NCI-H510A treated with DMSO at 0.1 percent for 48 hours (cell line): ENCODE data around the gene CPLX4.

Source experiments
- DNase-seq: peaks from one replicate; lab custom pipeline; 2025; lab: John Stamatoyannopoulos, UW

The CPLX4 gene

GRCh38 chr18:59306640-59307039 is 11.8 kb downstream of the CPLX4 start:
- DNase-seq, result no peak

GRCh38 chr18:59305295-59305694 is 13.2 kb downstream of the CPLX4 start:
- DNase-seq, result no peak

GRCh38 chr18:59303656-59304195 is 14.7 kb downstream of the CPLX4 start:
- no peak for DNase-seq

GRCh38 chr18:59303006-59303405 is 15.4 kb downstream of the CPLX4 start:
- no peak for DNase-seq

- no peak for DNase-seq
Observed at GRCh38 chr18:59301929-59302328, 16.5 kb downstream of the CPLX4 start.

- DNase-seq, result no peak
Observed at GRCh38 chr18:59300676-59301285, 17.7 kb downstream of the CPLX4 start.

DNA sequence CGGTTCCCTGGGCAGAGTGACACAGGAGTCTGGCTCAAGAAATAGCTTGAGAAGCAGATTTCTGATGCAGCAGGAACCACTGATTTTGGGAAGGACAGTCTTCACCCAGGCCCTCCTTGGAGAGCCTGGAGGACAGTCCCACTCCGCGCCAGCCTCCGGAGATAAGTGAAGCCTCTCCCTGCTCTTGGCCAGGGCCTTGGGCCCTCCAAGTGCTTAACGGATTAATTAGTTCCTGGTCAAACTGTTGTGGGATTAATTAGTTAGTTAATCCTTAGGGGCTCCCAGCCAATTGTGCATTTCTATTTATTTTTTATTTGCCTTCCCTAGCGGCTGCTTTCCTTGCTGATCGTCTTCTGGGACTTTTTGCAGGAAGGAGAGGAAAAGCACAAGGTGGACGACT is 19.6 kb downstream of the CPLX4 start:
- no peak for DNase-seq

DNA sequence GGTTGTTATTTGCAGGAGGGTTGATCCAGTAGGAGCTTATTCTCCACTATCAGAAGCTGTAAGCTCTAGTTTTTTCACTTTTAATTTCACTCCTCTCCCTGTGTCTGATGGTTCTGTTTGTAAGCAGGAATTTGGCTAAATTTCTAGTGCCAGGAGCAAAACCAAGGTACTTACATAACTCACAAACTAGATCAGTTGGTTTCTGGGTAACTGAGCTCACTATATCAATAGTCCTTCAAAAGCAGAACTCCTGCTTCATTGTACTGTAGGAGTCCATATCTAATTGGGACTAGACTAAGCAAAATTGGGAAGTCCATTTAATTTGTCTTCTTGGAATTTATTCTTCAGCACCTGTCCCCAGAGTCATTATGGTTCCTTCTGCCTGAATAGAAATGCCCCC is 25.1 kb downstream of the CPLX4 start:
- no peak for DNase-seq

DNA sequence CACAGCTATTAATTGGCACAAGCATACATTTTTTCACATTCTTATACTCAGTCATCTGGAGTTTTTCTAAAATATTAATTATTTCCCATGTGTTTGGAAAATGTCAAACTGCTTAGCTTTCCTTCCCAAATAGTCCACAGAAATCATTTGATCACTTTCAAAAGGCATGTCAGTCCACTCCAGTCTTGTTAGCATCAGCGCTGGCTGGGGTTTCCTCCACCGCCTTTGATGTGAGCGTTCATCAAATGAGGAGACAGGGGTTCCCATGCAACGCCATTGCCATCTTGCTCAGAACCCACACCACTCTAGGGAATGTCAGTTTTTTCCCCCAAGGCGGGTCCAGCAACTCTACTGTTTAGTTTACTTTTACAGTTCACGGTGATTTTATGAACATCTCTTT is 32.1 kb downstream of the CPLX4 start:
- DNase-seq, result no peak

GRCh38 chr18:59282341-59282740 is 36.1 kb downstream of the CPLX4 start:
- no peak for DNase-seq

DNA sequence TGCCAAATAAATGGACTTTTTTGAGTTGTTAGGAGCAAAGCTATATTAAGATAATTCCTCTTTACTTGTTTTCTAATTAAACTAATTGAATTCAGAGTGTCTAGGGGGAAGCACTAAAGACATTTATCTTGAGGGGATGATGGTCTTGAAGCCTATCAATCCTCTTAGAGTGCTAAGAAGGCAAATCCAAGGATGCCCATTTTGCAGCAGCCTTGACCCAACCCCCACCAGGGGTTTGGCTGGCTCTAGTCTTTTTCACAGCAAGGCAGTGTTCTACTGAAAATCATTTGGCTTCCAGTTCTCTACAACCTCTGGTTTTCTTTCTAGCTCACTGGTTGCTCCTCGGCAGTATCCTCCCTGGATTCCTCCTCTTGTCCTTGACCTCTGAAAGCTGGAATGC is 38.7 kb downstream of the CPLX4 start:
- no peak for DNase-seq

GRCh38 chr18:59279193-59279592 is 39.3 kb downstream of the CPLX4 start:
- no peak for DNase-seq

GRCh38 chr18:59278793-59279192 is 39.7 kb downstream of the CPLX4 start:
- DNase-seq, result no peak

GRCh38 chr18:59276047-59276446 is 42.4 kb downstream of the CPLX4 start:
- no peak for DNase-seq

DNA sequence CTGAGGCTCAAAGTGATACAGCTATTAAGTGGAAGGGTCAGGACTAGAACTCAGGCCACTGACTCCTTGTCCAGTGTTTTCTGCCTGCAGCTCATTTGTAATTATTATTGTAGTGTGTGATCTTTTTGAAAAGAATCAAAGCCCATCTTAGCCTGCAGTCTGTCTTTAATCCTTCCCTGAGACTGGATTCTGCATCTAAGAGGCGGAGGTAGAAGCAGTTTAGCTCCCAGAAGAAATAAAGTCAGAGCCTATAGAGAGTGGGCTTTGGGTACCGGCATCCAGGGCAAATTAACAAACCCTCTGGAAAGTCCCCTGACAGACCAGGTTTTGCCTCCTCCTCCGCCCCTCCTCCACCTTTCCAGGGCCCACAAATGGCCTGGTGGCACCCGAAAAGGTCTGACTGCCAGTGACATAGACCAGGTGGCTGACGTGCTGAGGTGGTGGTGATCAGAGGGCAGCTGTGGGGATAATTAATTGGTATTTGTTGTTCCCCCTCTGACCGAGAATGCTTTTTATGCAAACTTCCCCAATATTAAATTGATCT is 43.0 kb downstream of the CPLX4 start:
- DNase-seq, result no peak

- no peak for DNase-seq
Observed at GRCh38 chr18:59274533-59274928, 43.9 kb downstream of the CPLX4 start.

DNA sequence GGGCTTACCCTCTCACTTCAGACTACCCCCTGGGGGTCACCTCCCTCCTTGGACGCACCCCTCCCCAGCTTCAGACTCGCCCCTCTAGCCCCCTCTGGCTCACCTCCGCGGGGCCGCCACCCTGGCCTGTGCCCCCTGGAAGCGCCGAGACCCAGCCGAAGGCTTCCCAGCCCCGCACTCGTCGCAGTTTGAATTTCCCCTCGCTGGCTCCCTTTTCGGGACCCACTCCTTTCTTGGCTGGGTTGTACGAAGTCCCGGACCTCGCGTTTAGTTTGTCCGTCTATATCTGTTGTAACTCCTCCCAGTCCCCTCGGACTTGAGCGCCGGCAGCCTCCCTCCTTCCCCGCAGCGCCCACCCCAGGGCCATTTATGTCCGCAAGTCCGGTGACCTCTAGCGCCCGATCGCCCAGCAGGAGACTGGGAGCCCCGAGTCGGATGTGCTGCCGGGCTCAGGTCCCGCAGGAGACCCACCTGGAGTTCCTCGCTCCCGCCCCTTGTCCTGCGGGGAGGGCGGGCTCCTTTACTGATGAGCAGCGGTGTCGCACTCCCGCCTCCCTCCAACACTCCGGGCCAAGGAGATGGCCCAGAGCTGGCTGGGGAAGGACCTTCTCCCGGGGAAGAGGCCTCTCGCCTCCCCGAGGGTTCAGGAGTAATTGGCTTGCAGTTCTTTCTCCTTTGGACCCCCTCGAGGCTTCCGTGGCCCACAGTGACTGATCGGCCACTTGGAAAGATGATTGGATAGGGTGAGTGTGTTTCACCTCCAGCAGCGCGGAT is 44.5 kb downstream of the CPLX4 start:
- no peak for DNase-seq

GRCh38 chr18:59272891-59273758 is 45.3 kb downstream of the CPLX4 start, which contains the start of gene RAX:
Gene RAX, minus strand, starts transcription at chr18:59273454. Its CDS starts 248 bp downstream, at chr18:59273206.
- no peak for DNase-seq

- no peak for DNase-seq
Observed at GRCh38 chr18:59272221-59272888, 46.1 kb downstream of the CPLX4 start.

DNA sequence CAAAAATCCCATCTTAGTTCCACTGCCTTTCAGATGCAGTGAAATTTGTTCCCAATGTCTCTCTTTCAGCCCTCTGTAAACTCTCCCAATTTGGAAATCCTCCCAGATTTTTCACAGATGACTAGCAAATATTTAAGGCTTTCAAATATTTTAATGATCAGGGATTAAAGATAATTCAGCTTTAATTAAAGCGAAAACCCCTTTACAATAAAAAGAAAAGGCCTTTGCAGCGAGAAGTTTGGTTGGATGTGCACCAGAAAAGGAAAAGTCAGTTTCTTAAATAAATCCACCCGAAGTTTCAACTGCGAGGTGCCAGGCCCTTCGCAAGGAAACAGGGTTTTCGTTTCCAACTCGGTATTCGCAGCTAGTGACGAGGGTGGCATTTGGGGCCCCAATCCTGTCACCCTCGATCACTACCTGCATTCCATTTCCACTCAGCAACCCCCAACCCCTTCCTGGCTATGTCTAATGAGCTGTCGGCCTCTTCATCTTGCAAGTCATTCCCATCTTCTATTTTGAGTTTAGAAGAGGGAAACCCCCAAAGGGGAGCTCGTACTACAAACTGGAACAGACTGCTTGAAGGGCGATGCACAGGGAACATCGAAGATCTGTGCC is 46.7 kb downstream of the CPLX4 start:
- DNase-seq, result no peak

DNA sequence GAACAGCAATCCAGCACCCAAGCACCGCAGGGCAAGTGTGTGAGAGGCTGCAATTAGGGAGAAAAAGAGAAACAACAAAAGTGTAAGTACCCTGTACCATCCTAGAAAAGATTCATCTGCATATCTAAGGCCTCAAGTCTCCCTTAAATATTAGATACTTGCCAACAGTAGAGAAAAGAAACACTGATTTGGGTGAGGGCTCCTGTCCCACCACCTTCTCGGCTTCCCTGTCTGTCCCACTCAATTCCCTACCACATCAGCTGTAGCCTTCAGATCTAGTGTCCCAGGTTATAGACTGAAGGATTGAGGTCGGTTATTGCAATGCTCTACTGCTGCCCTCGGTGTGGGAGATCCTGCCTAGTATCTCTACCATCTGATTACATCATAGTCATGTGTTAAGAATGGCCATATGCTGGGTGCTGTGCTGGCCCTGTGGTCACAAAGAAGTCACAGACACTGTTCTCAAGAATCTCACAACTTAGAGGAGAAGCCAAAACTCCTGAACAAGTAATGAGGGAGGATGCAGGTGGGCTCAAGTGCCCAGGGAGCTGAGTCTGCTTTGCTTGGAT is 47.7 kb downstream of the CPLX4 start:
- no peak for DNase-seq
